ENCODE measurements around the gene MARCKSL1.
A peak's percentile ranks its signal among the peaks of the same experiment; 100 is the strongest.
"Not testable (repeated sequence)": the region's sequence is repeated elsewhere in the genome, so short reads cannot be mapped to it uniquely, and the experiment has no call there.

Gene MARCKSL1

DNA sequence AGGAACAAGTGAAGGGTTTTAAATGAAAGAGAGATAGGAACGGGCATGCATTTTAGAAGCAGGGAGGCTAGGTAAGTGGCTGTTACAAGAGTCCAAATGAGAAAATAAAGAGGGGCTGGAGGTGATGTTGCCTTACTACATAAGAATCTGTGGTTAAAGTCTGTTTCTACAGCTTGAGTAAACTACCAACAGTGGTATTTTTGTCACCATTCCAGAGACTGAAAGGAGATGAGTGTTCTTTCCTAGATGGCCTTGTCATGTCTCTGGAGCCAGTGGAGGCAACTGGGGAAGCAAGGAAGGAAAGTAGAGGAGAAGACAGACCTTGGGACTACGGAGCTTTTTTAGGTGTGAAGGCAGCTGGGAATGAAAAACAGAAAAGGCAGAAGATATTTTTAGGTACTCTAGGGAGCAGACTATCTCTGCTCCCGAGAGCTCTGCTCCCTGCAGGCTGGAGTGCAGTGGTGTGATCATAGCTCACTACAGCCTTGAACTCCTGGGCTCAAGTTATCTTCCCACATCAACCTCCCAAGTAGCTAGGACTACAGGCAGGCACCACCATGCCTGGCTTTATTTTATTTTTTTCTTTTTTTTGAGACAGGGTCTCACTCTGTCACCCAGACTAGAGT is 31.9 kb downstream of the MARCKSL1 start:
- TF ChIP-seq, protein P1, sequence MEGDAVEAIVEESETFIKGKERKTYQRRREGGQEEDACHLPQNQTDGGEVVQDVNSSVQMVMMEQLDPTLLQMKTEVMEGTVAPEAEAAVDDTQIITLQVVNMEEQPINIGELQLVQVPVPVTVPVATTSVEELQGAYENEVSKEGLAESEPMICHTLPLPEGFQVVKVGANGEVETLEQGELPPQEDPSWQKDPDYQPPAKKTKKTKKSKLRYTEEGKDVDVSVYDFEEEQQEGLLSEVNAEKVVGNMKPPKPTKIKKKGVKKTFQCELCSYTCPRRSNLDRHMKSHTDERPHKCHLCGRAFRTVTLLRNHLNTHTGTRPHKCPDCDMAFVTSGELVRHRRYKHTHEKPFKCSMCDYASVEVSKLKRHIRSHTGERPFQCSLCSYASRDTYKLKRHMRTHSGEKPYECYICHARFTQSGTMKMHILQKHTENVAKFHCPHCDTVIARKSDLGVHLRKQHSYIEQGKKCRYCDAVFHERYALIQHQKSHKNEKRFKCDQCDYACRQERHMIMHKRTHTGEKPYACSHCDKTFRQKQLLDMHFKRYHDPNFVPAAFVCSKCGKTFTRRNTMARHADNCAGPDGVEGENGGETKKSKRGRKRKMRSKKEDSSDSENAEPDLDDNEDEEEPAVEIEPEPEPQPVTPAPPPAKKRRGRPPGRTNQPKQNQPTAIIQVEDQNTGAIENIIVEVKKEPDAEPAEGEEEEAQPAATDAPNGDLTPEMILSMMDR (IDR thresholded peaks at IDR 0.05; ENCODE audit: low read depth, low read length) = no peak
- H3K4me3 ChIP-seq (ENCODE audit: low read depth, low read length) = no peak overlapping the region

DNA sequence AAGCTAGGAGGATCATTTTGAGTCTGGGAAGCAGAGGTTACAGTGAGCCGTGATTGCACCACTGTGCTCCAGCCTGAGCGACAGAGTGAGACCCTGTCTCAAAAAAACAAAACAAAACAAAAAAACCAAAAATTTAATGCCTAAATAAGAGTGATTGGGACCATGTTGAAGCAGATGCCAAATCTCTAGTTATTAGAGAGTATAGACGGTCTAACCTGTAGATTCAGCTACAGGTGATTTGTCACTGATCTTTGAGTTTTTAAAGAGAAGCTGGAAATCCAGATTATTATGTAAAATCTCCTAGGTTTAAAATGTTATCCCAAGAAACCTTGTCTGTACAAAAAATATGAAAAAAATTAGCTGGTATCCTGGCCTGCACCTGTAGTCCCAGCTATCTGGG is 32.7 kb downstream of the MARCKSL1 start:
- TF ChIP-seq, protein P1 (IDR thresholded peaks at IDR 0.05; ENCODE audit: low read depth, low read length) = no peak
- H3K4me3 ChIP-seq (ENCODE audit: low read depth, low read length) = no peak overlapping the region

DNA sequence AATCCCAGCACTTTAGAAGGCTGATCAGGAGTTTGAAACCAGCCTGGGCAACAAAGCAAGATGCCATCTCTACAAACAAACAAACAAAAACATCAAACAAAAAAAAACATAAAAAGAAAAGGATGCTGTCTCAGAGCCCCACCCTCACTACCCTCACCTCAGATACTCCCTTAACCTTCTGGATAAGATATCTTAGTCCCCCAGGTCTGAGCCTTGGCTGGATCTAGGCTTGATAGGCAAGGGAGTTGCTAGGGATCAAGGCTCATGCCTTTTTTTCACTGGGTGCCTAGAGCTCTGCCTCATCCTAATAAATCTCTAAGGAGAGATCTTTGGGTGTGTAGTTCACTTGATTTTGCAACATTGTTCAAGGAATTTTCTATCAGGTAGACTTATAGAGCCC is 36.7 kb downstream of the MARCKSL1 start:
- no peak overlapping the region for H3K4me3 ChIP-seq (ENCODE audit: low read depth, low read length)
- TF ChIP-seq, protein P1 (IDR thresholded peaks at IDR 0.05; ENCODE audit: low read depth, low read length) = no peak

DNA sequence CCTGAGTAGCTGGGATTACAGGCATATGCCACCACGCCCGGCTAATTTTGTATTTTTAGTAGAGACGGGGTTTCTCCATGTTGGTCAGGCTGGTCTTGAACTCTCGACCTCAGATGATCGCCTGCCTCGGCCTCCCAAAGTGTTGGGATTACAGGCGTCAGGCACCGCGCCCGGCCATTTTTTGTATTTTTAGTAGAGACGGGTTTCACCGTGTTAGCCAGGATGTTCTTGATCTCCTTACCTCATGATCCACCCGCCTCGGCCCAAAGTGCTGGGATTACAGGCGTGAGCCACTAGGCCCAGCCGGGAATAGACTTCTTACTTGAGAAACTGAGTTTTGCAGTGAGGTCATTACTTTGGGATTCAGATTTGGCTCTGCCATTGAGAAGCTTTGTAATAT is 37.8 kb downstream of the MARCKSL1 start:
- H3K4me3 ChIP-seq (ENCODE audit: low read depth, low read length) = not testable (repeated sequence)

DNA sequence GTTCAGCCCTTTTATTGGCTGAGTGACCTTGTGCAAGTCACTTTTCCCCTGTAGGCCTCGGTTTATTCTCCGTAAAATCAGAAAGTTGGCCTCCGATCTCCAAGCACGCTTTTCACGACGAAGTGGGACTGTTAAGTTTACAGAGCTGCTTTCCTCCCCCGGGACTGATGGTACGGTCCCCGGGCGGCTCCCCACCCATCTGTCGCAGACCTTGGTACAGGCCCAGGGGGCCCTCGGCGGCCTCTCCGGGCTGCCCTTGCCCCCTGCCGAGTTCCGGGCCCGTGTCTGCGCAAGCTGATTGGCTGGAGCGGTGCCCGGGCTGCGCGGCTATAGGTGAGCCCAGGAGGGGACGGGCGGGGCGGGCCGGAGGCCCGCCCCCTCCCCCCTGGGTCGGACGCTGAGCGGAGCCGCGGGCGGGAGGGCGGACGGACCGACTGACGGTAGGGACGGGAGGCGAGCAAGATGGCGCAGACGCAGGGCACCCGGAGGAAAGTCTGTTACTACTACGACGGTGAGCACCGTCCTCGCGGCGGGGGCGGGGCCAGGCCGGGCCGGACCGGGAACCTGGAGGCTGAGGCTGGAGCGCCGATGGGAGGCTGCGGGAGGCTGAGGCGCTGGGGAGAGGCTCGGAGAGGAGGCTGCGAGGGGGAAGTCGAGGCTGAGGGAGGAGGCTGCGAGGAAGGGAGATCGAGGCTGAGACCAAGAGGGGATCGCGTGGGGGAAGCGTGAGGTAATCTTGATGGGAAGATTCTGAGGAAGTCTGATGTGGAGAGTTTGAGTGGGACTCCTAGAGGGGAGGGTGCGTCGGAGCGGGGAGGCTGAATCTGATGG is 44.1 kb downstream of the MARCKSL1 start, which contains the start of gene HDAC1:
HDAC1 (plus strand) TSS at position 376 of the 831 bp plus-strand sequence; CDS start at position 463, 87 bp downstream.
- TF ChIP-seq, protein P1 (IDR thresholded peaks at IDR 0.05; ENCODE audit: low read depth, low read length) = no peak
- H3K4me3 ChIP-seq (ENCODE audit: low read depth, low read length) = peak within 1 kb of the TSS; percentile 92

DNA sequence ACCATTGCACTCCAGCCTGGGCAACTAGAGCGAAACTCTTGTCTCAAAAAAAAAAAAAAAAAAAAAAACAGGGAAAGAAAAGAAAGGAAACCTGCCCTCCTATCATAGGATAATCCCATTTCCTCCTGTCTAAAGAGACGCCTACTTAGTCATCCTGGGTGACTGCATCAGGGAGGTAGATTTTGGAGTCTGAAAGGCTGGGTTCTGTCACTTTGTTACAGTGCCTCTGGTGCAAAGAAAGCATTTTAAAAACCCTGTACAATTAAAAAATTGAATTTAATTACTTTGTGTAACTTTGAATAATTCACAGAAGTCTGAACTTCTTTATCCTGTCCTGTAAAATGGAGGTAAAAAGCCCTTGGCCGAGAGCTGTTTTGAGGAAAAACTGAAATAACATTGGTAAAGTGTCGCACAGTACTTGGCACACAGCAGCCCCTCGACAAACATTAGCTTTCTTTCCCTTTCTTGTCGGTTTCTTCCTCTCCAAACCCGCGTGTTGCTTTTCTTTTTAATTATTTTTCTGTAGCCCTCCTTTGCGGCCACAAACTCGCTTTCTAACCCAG is 44.8 kb downstream of the MARCKSL1 start:
- peak overlapping the region; percentile 92 for H3K4me3 ChIP-seq (ENCODE audit: low read depth, low read length)

DNA sequence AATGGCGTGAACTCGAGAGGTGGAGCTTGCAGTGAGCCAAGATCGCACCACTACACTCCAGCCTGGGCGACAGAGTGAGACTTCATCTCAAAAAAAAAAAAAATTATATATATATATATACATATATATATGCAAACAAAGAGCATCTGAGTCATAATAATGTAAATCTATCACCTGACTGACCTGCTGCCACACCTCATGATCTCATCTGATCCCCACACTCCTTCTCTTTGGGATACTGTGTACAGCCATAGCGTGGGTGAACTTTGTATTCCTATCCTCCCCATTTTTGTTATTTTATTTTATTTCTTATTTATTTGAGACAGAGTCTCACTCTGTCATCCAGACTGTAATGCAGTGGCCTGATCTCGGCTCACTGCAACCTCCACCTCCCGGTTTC is 46.8 kb downstream of the MARCKSL1 start:
- TF ChIP-seq, protein P1 (IDR thresholded peaks at IDR 0.05; ENCODE audit: low read depth, low read length) = no peak
- H3K4me3 ChIP-seq (ENCODE audit: low read depth, low read length) = no peak overlapping the region

More for the DNA sequence above, 44.8 kb downstream of the MARCKSL1 start:
- TF ChIP-seq, protein P1 (IDR thresholded peaks at IDR 0.05; ENCODE audit: low read depth, low read length) = no peak
